DMS153 treated with DMSO at 0.1 percent for 48 hours (cell line): ENCODE data around the gene EMB.
"Not testable (repeated sequence)": the region's sequence is repeated elsewhere in the genome, so short reads cannot be mapped to it uniquely, and the experiment has no call there.

Experiments
- DNase-seq: peaks from one replicate; lab custom pipeline; 2025; ENCODE audit not compliant: unreplicated experiment; lab: John Stamatoyannopoulos, UW

The EMB gene

GRCh38 chr5:50423100-50423799, 17.8 kb downstream of the EMB start:
- not testable (repeated sequence) for DNase-seq

- not testable (repeated sequence) for DNase-seq
Observed at GRCh38 chr5:50421184-50421950, 19.7 kb downstream of the EMB start.

- DNase-seq = peak; percentile 12
Observed at GRCh38 chr5:50420343-50420935, 20.6 kb downstream of the EMB start.

GRCh38 chr5:50419656-50420055, 21.4 kb downstream of the EMB start:
- DNase-seq = not testable (repeated sequence)

DNA sequence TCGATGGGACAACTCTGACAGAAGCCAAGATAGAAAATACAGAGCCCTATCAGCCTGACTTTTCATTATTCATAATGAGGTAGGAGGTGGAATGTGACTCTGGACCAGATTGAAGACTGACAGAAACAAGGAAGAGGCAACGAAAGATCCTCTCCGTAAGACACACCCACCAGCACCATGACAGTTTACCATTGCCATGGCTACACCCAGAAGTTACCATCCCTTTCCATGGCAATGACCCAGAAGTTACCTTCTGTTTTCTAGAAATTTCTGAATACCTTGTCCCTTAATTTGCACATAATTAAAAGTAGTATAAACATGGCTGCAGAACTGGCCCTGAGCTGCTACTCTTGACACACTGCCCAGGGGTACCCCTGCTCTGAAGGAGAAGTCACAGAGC, 24.5 kb downstream of the EMB start:
- not testable (repeated sequence) for DNase-seq

DNA sequence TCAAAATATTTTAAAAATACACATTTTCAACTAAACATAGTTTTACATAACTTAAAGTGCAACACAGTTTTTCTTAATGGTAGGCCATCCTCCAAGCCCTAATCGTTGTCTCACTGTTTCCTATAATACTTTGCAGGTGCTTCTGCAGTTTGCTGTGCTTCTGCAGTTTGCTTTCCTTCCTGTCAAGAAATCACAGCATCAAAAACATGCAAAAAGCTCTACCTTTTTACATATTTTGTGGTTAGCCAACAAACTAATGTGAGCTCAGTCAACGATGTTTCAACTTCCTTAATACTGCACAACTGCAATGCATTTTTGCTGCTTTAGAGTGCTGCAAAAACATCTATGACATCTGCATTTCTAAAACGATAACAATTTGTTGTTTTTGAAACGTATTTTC, 25.2 kb downstream of the EMB start:
- DNase-seq = no peak

GRCh38 chr5:50410932-50411331, 30.2 kb downstream of the EMB start:
- DNase-seq = not testable (repeated sequence)

GRCh38 chr5:50406877-50407276, 34.2 kb downstream of the EMB start:
- no peak for DNase-seq

- DNase-seq = no peak
Observed at GRCh38 chr5:50401336-50401735, 39.8 kb downstream of the EMB start.

DNA sequence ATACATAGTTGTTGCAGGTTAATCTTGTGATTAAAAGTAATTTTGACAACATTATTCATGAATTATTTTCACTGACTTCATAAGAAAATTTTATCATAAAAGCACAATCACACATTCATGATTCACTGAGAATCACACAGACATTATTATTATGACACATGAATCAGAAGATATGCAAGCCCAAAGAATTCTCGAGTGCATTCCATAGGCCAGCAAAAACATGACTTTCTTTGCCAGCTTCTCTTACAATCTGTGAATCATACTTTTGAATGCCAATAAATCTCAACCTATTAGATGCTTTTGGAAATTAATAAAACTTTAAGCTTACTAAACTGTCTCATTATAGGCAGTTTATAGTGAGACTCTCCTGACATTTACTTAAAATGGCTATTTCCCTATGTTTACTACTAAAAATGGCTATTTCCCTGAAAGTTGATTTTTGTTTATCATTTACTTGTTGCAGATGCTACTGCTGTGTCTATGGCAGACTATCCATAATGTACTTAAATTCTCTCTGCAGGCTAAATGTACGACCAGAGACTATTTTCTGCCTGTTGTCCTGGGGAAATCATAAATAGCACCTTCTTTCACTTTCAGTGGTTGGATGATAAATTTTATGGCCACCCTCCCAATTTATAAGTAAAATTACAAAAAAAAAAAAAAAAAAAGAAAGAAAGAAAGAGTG, 47.0 kb downstream of the EMB start:
- DNase-seq = not testable (repeated sequence)

DNA sequence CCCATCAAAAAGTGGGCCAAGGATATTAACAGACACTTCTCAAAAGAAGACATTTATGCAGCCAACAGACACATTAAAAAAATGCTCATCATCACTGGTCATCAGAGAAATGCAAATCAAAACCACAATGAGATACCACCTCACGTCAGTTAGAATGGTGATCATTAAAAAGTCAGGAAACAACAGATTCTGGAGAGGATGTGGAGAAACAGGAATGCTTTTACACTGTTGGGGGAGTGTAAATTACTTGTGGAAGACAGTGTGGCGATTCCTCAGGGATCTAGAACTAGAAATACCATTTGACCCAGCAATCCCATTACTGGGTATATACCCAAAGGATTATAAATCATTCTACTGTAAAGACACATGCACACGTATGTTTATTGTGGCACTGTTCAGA, 48.8 kb downstream of the EMB start:
- not testable (repeated sequence) for DNase-seq

GRCh38 chr5:50384381-50384780, 56.7 kb downstream of the EMB start:
- DNase-seq = not testable (repeated sequence)

DNA sequence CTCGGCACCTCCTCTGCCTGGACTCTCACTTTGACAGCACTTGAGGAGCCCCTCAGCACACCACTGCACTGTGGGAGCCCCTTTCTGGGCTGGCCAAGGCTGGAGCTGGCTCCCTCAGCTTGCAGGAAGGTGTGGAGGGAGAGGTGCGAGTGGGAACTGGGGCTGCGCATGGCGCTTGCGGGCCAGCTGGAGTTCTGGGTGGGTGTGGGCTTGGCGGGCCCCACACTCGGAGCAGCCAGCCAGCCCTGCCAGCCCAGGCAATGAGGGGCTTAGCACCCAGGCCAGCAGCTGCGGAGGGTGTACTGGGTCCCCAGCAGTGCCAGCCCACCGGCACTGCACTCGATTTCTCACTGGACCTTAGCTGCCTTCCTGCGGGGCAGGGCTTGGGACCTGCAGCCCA, 64.4 kb downstream of the EMB start:
- DNase-seq = not testable (repeated sequence)

- not testable (repeated sequence) for DNase-seq
Observed at GRCh38 chr5:50369287-50370033, 71.6 kb downstream of the EMB start.

DNA sequence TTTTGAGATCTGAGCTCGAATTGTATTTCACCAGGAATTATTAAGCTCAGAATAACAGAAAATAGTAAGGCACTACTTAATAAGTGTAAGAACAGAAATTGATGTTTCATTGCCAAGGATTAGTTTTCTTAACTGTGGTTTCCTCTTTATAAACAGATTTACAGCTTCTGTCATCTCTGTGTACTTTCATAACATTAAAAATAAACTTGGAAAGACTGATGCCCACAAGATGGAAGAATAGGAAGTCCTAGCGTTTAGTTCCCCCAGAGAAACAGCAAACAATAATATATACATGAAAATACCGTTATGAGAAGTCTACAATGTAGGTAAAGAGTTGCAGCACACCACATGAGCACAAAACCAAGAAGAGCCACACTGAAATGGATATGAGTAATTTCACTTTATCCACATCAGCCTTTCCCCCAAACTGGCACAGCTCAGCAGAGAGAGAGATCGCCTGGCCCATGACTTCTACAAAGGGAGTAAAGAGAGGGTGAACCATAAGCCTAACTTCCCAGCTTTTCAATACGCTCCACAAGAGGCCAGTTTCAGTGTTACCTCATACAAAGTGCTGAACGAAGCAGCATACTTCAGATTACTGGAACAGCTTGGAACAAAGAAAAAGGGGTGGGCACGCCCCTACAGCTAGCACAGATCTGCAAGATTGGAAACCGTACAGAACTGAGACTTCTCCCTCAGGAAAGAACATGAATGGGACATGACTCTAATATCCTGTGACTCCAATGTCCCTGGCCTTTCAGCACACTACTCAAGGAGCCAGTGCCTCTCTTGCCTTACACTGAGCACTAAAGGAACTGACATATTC, 75.4 kb downstream of the EMB start:
- DNase-seq = no peak

GRCh38 chr5:50364535-50365309, 76.4 kb downstream of the EMB start:
- not testable (repeated sequence) for DNase-seq

DNA sequence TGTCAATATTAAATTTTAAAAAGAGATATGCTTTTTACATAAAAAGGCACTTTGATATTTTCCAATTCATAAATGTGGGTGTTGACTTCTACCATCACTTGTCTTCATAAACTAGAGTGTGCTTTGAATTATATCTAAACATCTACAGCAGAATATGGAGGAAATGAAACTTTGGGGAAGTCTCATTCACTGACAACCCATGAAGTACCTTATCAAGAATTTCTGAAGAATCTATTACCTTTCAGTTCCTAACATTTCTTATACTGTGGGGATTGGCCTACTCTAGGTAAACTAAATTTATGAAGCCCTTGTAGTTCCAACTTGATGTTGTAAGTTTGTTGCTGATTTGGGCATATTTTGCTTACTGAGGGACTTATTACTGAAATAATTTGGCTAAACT, 81.9 kb downstream of the EMB start:
- DNase-seq = no peak

DNA sequence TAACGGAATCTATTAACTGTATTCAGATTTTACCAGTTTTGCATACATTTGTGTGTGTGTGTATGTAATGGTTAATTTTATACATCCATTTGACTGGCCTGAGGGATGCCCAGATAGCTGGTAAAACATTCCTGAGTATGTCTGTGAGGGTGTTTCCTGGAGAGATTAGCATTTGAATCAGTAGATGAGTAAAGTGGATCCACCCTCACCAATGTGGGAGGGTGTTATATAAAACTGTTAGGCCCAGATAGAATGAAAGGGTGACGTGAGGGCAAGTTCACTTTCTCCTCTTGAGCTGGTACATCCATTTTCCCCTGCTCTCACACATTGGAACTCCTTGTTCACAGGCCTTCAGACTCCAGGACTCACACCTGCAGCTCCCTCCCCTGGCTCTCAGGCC, 88.7 kb downstream of the EMB start:
- no peak for DNase-seq
